Astrocyte of the spinal cord (primary cell): ENCODE results near the gene CCL22.

ENCODE experiments used
- DNase-seq: peaks from one replicate; pipeline ENCODE4 v3.0.0; 2011; ENCODE audit warnings: low read depth, low spot score
- H3K4me3 ChIP-seq: 2 replicates; pipeline ENCODE4 v1.5.1; 2011; ENCODE audit warnings: low read depth, mild to moderate bottlenecking, low read length, moderate library complexity
- in situ Hi-C: cut with HindIII; loops from 2 replicates; pipeline ENCODE4 v1.10.0; 2017; ENCODE audit warnings: low sequenced_read_pairs
- TF ChIP-seq, protein P1 (sequence below): IDR thresholded peaks from 2 replicates; pipeline ENCODE4 v1.5.1; 2012; ENCODE audit warnings: low read depth, mild to moderate bottlenecking, low read length, inconsistent platforms

The CCL22 gene

DNA sequence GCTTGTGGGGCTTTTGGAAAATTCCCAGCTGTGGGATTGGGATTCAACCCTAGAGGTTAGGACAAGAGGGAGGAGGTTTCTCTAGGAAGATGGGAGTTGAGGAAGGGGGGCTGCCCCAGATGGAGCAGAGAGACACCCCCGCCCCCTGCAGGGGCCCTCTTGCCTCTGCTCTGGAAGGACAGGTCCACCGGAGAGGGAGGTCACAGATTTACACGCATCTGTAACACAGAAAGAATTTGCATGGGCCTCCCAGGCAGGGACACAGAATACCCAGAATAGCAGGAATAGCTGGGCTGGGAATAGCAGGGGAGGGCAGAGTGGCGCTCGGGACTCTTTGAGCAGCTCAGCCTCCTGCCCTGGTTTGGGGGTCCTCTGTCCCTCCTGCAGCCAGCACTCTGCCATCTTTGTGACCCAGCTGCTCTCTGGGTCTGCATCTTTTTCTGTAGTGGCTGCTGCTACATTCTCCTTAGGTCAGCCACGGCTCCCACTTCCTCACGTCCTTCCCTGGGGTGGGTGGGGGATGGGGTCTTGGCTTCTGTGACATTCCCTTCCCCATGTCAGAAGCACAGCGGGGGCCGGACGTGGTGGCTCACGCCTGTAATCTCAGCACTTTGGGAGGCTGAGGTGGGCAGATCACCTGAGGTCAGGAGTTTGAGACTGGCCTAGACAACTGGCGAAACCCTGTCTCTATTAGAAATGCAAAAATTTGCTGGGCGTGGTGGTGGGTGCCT, 40.2 kb upstream of the CCL22 start:
- DNase-seq, result peak; percentile 21

DNA sequence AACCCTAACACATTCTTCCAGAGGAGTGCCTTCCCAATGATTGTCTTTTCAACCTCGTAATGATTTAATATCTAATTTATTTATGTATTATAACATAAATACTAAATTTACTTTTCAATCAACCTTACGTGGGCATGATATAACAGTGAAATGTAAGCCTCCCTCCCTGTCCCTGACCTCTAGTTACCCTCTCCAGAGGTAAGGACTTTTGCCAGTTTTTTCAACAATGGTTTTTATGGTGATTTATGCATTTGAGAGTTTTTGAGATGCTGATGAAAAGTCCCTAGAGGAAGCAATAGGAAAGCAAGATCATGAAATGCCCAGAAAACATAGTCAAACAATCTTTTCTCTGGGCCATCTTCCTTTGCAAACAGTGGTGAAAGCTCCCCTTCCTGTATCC, 38.9 kb upstream of the CCL22 start:
- TF ChIP-seq, protein P1, sequence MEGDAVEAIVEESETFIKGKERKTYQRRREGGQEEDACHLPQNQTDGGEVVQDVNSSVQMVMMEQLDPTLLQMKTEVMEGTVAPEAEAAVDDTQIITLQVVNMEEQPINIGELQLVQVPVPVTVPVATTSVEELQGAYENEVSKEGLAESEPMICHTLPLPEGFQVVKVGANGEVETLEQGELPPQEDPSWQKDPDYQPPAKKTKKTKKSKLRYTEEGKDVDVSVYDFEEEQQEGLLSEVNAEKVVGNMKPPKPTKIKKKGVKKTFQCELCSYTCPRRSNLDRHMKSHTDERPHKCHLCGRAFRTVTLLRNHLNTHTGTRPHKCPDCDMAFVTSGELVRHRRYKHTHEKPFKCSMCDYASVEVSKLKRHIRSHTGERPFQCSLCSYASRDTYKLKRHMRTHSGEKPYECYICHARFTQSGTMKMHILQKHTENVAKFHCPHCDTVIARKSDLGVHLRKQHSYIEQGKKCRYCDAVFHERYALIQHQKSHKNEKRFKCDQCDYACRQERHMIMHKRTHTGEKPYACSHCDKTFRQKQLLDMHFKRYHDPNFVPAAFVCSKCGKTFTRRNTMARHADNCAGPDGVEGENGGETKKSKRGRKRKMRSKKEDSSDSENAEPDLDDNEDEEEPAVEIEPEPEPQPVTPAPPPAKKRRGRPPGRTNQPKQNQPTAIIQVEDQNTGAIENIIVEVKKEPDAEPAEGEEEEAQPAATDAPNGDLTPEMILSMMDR, result no peak
- DNase-seq, result no peak
- in situ Hi-C loops, result no loop called here
- H3K4me3 ChIP-seq, result no peak overlapping the region

More for the DNA sequence above, 40.2 kb upstream of the CCL22 start:
- TF ChIP-seq, protein P1, result no peak
- in situ Hi-C loops, result no loop called here
- H3K4me3 ChIP-seq, result no peak overlapping the region

- in situ Hi-C loops, result no loop called here
- TF ChIP-seq, protein P1, result no peak
- no peak for DNase-seq
Measured at GRCh38 chr16:57324749-57325148, 33.8 kb upstream of the CCL22 start.

DNA sequence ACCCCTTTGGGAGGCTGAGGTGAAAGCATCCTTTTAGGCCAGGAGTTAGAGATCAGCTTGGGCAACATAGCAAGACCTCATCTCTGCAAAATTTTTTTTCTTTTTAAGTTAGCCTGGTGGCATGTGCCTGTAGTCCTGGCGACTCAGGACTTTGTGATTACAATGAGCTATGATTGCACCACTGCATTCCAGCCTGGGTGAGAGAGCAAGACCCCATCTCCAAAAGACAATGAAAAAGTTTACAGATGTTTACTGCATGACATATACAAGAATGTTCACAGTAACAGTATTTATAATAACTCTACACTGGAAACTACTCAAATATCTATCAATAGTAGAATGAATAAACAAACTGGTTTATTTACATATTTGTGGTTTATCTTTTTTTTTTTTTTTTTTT, 33.1 kb upstream of the CCL22 start:
- in situ Hi-C loops, result no loop called here
- no peak overlapping the region for H3K4me3 ChIP-seq
- DNase-seq, result no peak
- TF ChIP-seq, protein P1, result no peak

More at GRCh38 chr16:57324749-57325148, 33.8 kb upstream of the CCL22 start:
- H3K4me3 ChIP-seq, result no peak overlapping the region

GRCh38 chr16:57329718-57330327, 28.8 kb upstream of the CCL22 start:
- in situ Hi-C loops, result no loop called here
- no peak overlapping the region for H3K4me3 ChIP-seq
- TF ChIP-seq, protein P1, result no peak
- DNase-seq, result no peak

- TF ChIP-seq, protein P1, result no peak
- in situ Hi-C loops, result no loop called here
- no peak for DNase-seq
- no peak overlapping the region for H3K4me3 ChIP-seq
Measured at GRCh38 chr16:57331355-57331754, 27.2 kb upstream of the CCL22 start.
